CD14-positive monocyte (primary cell): ENCODE measurements around the gene DKKL1. TPM values are rescaled to one million over a fixed set of nuclear protein-coding genes. Genes with fewer than 3 reads are reported as not detected.

Source experiments
- DNase-seq, 3 donors: peaks; one replicate each; pipeline ENCODE4 v3.0.0-alpha.2; 2011 to 2022
- H2AFZ ChIP-seq: 2 replicates; pipeline ENCODE4 v1.6.0; 2012; ENCODE audit warnings: mild to moderate bottlenecking, low read depth, low read length, inconsistent platforms; ENCODE audit not compliant: insufficient read depth, poor library complexity, severe bottlenecking
- H3K27ac ChIP-seq, 2 donors: 1 replicate in 1 of 2; 2 replicates in 1 of 2; pipeline ENCODE4 v1.5.1; 2012 to 2013; ENCODE audit warnings: low read length in 2 of 2, control low read depth in 1 of 2, inconsistent platforms in 1 of 2, low read depth in 1 of 2, mild to moderate bottlenecking in 1 of 2
- H3K27me3 ChIP-seq, 2 donors: one replicate each; pipeline versions ENCODE4 v1.6.0 to v1.6.1; 2011 to 2013; ENCODE audit warnings: low read length in 2 of 2; ENCODE audit not compliant: control insufficient read depth in 2 of 2, insufficient read depth in 2 of 2
- H3K36me3 ChIP-seq, 2 donors: replicated peaks in 1 of 2; 1 replicate in 1 of 2; 2 replicates in 1 of 2; pipeline versions ENCODE4 v1.5.1 to v1.6.1; 2012 to 2013; ENCODE audit warnings: low read length in 2 of 2, control low read depth in 1 of 2, inconsistent platforms in 1 of 2, mild to moderate bottlenecking in 1 of 2; ENCODE audit not compliant: insufficient read depth in 2 of 2, control insufficient read depth in 1 of 2
- H3K4me1 ChIP-seq, 2 donors: 1 replicate in 1 of 2; 2 replicates in 1 of 2; pipeline versions ENCODE4 v1.5.1 to v1.6.1; 2012 to 2013; ENCODE audit warnings: low read length in 2 of 2, control low read depth in 1 of 2, inconsistent platforms in 1 of 2, mild to moderate bottlenecking in 1 of 2, moderate library complexity in 1 of 2; ENCODE audit not compliant: insufficient read depth in 2 of 2, control insufficient read depth in 1 of 2
- H3K4me2 ChIP-seq: replicated peaks from 2 replicates; pipeline ENCODE3; 2012; ENCODE audit warnings: low read length, moderate library complexity, mild to moderate bottlenecking; ENCODE audit not compliant: poor library complexity, severe bottlenecking; ENCODE audit errors: extremely low read depth
- H3K4me3 ChIP-seq, 3 experiments: fragments of 200-600 bp in 1 of 3; sonication (generic) in 1 of 3; replicated peaks in 1 of 3; 1 replicate in 2 of 3; 2 replicates in 1 of 3; pipeline ENCODE4 v1.5.1; 2011 to 2013; ENCODE audit warnings: low read length in 3 of 3, mild to moderate bottlenecking in 3 of 3, control low read depth in 2 of 3, low read depth in 2 of 3, inconsistent platforms in 1 of 3, moderate library complexity in 1 of 3
- H3K79me2 ChIP-seq: 2 replicates; pipeline ENCODE4 v1.6.0; 2012; ENCODE audit warnings: mild to moderate bottlenecking, control low read depth, inconsistent platforms, low read length, moderate library complexity; ENCODE audit not compliant: insufficient read depth
- H3K9ac ChIP-seq: 2 replicates; pipeline ENCODE4 v1.6.0; 2017; ENCODE audit warnings: low read length, mild to moderate bottlenecking; ENCODE audit not compliant: insufficient read depth, poor library complexity, severe bottlenecking
- H3K9me3 ChIP-seq, 2 donors: replicated peaks in 1 of 2; 1 replicate in 1 of 2; 2 replicates in 1 of 2; pipeline versions ENCODE4 v1.5.1 to v1.6.1; 2012 to 2013; ENCODE audit warnings: low read length in 2 of 2, control low read depth in 1 of 2; ENCODE audit not compliant: control insufficient read depth in 1 of 2, insufficient read depth in 1 of 2
- H4K20me1 ChIP-seq: 2 replicates; pipeline ENCODE4 v1.6.0; 2012; ENCODE audit warnings: mild to moderate bottlenecking, low read length, control low read depth, moderate library complexity; ENCODE audit not compliant: insufficient read depth
- H3K27ac Mint-ChIP-seq, 7 donors: one replicate each; pipeline ENCODE4 v1.8.0; 2020; ENCODE audit warnings: mild to moderate bottlenecking in 7 of 7, mixed read lengths in 7 of 7, moderate library complexity in 6 of 7, inconsistent platforms in 2 of 7
- H3K27me3 Mint-ChIP-seq, 3 donors: one replicate each; pipeline ENCODE4 v1.8.0; 2021 to 2022; ENCODE audit warnings: low read depth in 3 of 3, mild to moderate bottlenecking in 3 of 3, mixed read lengths in 3 of 3, moderate library complexity in 3 of 3, inconsistent platforms in 1 of 3
- H3K36me3 Mint-ChIP-seq, 2 donors: one replicate each; pipeline ENCODE4 v1.8.0; 2020; ENCODE audit warnings: mixed read lengths in 2 of 2, inconsistent platforms in 1 of 2, mild to moderate bottlenecking in 1 of 2
- H3K4me1 Mint-ChIP-seq: one replicate; pipeline ENCODE4 v1.8.0; 2020; ENCODE audit warnings: mild to moderate bottlenecking, mixed read lengths
- H3K4me3 Mint-ChIP-seq, 2 donors: one replicate each; pipeline ENCODE4 v1.8.0; 2020; ENCODE audit warnings: mild to moderate bottlenecking in 2 of 2, mixed read lengths in 2 of 2, moderate library complexity in 1 of 2
- H3K9me3 Mint-ChIP-seq, 7 donors: one replicate each; pipeline ENCODE4 v1.8.0; 2020 to 2022; ENCODE audit warnings: mixed read lengths in 7 of 7, mild to moderate bottlenecking in 6 of 7, moderate library complexity in 6 of 7, inconsistent platforms in 2 of 7
- WGBS: methylation state at CpG from one replicate; pipeline ENCODE4 v1.1.5; 2013; ENCODE audit warnings: missing lambda C conversion rate; ENCODE audit not compliant: insufficient coverage; 5-methylcytosine and 5-hydroxymethylcytosine counted together
- intact Hi-C, 2 donors: fragments of 100-400 bp; cut with micrococcal nuclease; formaldehyde crosslinking; loops; one replicate each; pipeline versions ENCODE4 v1.15.0 to v1.15.1; 2023
- polyA plus RNA-seq, 3 donors: library from polyadenylated mRNA; depleted of rRNA in 1 of 3; unstranded in 2 of 3; stranded (reverse) in 1 of 3; fragments of 300-500 nt in 2 of 3; fragments of >200 nt in 1 of 3; fragmentation: Illumina TruSeq in 2 of 3; gene quantifications; 1 replicate in 2 of 3; 2 replicates in 1 of 3; pipeline ENCODE4 v1.2.3, GENCODE V29; 2012 to 2021
- TF ChIP-seq, protein P1 (sequence below): fragments of 200-600 bp; IDR thresholded peaks from one replicate; pipeline ENCODE4 v1.8.0; 2022; ENCODE audit warnings: antibody characterized with exemption, mild to moderate bottlenecking

DKKL1 gene
- polyA plus RNA-seq, 3 donors = not detected

DNA sequence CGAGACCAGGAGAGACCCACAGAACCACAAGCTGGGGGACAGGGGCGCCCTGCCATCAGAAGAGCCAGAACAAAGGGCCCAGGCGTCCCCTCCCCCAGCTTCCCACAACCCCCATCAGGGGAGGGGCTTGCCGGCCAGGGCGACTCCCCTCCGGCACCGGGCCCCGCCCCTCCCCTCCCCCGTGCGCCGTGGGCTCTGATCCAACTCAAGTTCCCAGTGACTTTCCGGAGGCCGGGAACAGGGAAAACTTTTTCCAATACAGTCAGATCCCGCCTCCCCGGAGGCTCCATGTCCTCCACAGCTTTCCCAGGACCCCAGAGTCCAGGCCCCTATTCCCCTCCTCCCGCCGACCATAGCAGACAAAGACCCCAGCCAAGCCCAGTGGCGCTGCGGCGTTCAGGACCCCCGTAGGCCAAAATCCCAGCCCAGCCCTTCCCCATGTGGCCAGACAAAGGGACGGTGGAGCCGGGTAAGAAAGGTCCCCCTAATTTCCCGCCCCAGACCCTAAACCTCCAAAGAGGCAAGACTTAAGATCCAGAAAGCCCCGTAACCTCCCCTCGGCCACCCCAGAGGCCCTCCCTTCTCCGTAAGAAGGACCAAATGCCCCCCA lies 2.1 kb upstream of the DKKL1 start:
- H3K27ac ChIP-seq = no peak overlapping the region
- no peak overlapping the region for H3K27ac Mint-ChIP-seq
- H3K4me3 Mint-ChIP-seq = peak overlapping the region in 1 of 2 donors; percentile 77
- H3K79me2 ChIP-seq = no peaks in the 10 kb centered on the region
- H3K9me3 Mint-ChIP-seq = peaks cover 0 to 8% (median 3%) of the 10 kb centered on the region in 7 donors
- no peak overlapping the region for H3K4me3 ChIP-seq
- H3K36me3 ChIP-seq = no peaks in the 10 kb centered on the region
- no peak for DNase-seq
- WGBS = 10% methylated on average over 27 of the region's 27 CpGs
- no peak overlapping the region for H3K4me2 ChIP-seq
- peaks cover 12 to 27% of the 10 kb centered on the region in 2 donors for H3K4me1 ChIP-seq
- peaks cover 24 to 25% (median 25%) of the 10 kb centered on the region in 3 donors for H3K27me3 Mint-ChIP-seq
- TF ChIP-seq, protein P1, sequence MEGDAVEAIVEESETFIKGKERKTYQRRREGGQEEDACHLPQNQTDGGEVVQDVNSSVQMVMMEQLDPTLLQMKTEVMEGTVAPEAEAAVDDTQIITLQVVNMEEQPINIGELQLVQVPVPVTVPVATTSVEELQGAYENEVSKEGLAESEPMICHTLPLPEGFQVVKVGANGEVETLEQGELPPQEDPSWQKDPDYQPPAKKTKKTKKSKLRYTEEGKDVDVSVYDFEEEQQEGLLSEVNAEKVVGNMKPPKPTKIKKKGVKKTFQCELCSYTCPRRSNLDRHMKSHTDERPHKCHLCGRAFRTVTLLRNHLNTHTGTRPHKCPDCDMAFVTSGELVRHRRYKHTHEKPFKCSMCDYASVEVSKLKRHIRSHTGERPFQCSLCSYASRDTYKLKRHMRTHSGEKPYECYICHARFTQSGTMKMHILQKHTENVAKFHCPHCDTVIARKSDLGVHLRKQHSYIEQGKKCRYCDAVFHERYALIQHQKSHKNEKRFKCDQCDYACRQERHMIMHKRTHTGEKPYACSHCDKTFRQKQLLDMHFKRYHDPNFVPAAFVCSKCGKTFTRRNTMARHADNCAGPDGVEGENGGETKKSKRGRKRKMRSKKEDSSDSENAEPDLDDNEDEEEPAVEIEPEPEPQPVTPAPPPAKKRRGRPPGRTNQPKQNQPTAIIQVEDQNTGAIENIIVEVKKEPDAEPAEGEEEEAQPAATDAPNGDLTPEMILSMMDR = no peak
- H3K27me3 ChIP-seq = peaks cover 18 to 64% of the 10 kb centered on the region in 2 donors
- no peaks in the 10 kb centered on the region for H3K36me3 Mint-ChIP-seq
- no peaks in the 10 kb centered on the region for H4K20me1 ChIP-seq
- intact Hi-C loops = no loop called here
- peak overlapping the region; percentile 46 for H2AFZ ChIP-seq
- H3K9ac ChIP-seq = no peak overlapping the region
- H3K4me1 Mint-ChIP-seq = peaks cover 6% of the 10 kb centered on the region
- peaks cover 7 to 8% of the 10 kb centered on the region in 2 donors for H3K9me3 ChIP-seq

DNA sequence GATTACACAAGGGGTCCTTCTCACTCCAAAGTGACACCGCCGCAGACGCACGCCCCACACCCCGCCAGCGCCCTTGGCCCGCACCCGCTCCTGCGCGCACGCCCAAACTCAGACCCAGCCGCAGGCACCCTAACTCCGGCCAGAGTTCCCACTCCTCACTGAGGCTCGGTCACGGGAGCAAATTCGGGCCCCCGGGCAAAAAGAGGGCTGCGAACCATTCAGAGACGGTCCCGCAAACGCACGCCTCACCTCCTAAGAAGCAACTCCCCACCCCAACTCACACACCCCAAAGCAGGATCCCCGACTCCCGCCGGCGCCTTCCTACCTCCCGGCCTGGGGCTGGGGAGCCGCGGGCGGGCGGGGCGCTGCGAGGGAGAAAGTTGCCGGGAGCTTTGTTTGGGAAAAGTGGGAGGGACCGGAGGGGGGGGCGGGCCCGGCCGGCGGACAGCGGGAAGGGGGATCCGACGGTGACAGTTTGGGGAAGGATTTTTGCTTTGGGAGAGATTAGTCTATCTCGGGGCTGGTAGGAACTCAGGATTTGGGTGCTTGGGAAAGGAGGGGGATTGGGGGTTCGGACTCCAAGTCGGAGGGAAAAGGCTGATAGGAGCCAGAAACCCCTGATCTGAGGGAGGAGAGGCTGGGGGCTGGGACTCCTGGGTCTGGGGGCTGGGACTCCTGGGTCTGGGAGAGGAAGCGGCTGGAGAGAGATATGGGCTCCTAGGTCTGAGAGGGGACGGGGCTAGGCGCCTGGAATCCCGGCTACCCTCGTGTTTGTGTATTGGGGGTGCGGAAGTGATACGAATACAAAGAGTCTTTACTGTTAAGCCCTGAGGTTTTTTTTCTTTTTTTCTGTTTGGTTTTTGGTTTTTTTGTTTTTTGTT lies 1.4 kb upstream of the DKKL1 start, which contains the start of gene TEAD2:
Gene TEAD2, minus strand, starts transcription at position 369 of the 881 bp plus-strand sequence. CDS start 2,341 bp downstream, outside the sequence.
- H3K27ac ChIP-seq = no peak within 1 kb of the TSS
- H3K27ac Mint-ChIP-seq = no peak within 1 kb of the TSS

More for the DNA sequence above, 1.4 kb upstream of the DKKL1 start, which contains the start of gene TEAD2:
- H3K4me3 Mint-ChIP-seq = peak within 1 kb of the TSS in 1 of 2 donors; percentile 77
- DNase-seq = no peak
- intact Hi-C loops = no loop called here
- peaks cover 12 to 27% of the 10 kb centered on the region in 2 donors for H3K4me1 ChIP-seq
- H3K27me3 ChIP-seq = peaks cover 18 to 59% of the 10 kb centered on the region in 2 donors
- H3K9me3 ChIP-seq = peaks cover 7 to 8% of the 10 kb centered on the region in 2 donors
- H3K36me3 Mint-ChIP-seq = no peaks in the 10 kb centered on the region
- TF ChIP-seq, protein P1 = no peak
- H3K79me2 ChIP-seq = no peaks in the 10 kb centered on the region
- peaks cover 17 to 27% (median 20%) of the 10 kb centered on the region in 3 donors for H3K27me3 Mint-ChIP-seq
- H3K36me3 ChIP-seq = no peaks in the 10 kb centered on the region
- peaks cover 6% of the 10 kb centered on the region for H3K4me1 Mint-ChIP-seq
- peaks cover 0 to 8% (median 3%) of the 10 kb centered on the region in 7 donors for H3K9me3 Mint-ChIP-seq
- peak within 1 kb of the TSS; percentile 61 for H3K4me2 ChIP-seq
- H3K4me3 ChIP-seq = peak within 1 kb of the TSS in 1 of 3 experiments; percentile 57
- WGBS = 1% methylated on average over 40 of the region's 52 CpGs
- H3K9ac ChIP-seq = no peak within 1 kb of the TSS
- no peaks in the 10 kb centered on the region for H4K20me1 ChIP-seq
- H2AFZ ChIP-seq = peak within 1 kb of the TSS; percentile 46
